Stimulated activated CD8-positive, alpha-beta memory T cell treated with anti-CD3 and anti-CD28 coated beads, Interleukin-7, amount 100 ng/mL, for 1 hour (primary cell): ENCODE measurements around the gene KCNK5.

Experiments used
- DNase-seq, 2 donors: peaks; one replicate each; pipeline ENCODE4 v3.0.0-alpha.2; 2020; ENCODE audit warnings: low read depth in 2 of 2

The KCNK5 gene, protein sequence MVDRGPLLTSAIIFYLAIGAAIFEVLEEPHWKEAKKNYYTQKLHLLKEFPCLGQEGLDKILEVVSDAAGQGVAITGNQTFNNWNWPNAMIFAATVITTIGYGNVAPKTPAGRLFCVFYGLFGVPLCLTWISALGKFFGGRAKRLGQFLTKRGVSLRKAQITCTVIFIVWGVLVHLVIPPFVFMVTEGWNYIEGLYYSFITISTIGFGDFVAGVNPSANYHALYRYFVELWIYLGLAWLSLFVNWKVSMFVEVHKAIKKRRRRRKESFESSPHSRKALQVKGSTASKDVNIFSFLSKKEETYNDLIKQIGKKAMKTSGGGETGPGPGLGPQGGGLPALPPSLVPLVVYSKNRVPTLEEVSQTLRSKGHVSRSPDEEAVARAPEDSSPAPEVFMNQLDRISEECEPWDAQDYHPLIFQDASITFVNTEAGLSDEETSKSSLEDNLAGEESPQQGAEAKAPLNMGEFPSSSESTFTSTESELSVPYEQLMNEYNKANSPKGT

DNA sequence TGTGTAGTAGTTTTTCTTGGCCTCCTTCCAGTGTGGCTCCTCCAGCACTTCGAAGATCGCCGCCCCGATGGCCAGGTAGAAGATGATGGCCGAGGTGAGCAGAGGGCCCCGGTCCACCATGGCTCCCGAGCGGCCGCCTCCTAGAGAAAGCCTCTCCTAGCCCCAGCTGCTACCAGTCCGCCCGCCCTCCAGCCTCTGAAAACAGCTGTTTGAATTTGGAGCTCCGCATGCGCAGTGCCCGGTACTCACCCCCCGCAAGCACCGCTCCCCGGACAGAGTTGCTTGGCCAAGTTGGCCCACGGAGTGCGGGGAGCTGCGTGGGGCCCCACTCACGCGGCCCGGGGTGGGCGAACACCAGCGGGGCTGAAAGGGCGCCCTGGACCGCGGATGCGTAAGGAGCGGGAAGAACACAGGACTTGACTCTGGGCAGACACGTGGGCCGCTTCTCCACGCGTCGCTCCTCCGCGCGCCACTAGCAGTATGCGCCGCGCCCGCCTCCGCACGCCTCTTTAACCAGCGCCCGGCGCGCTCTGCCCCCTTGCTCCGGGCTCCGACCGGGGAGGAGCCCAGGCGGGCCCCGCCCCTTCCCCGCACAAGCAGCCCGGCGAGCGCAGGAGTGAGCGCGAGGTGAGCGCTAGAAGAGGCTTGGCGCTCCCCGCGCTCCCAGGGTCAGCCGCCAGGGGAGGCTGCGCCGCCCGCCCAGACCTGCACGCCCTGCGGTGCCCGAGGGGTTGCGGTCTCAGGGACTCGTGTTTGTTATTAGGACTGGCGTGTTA is at the start of gene KCNK5:
Gene KCNK5 (minus strand): TSS at position 484 of the 776 bp plus-strand sequence. CDS start 364 bp downstream, at position 120.
- peak; percentile 10 to 38 for DNase-seq

DNA sequence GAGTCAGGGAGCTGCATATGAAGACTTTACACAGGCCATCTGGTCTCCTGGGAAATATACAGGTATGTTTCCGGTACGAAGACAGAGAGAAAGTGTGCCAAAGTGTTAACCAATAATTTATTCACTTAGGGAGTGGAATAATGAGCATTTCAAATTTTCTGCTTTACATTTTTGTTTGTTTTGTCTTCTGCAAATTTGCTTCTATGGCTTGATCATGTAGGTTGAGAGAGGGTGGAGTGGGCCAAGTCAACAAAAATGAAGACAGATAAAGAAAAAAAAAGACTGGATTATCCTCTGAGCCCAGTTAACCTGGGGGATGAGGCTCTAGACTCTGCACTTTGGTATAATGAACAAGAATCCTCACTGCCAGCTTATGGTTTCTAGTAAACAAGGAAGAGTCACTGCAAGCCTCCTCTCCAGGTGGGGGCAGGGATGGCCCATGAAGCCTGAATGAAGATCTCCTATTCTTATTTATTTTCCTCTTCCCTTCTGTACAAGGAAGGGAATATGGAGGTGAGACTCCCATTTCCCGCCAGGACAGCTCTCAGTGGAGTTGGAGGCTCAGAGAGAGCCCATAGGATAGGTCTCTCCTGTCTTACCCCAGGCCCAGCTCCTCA is 47.2 kb upstream of the KCNK5 start:
- no peak for DNase-seq

DNA sequence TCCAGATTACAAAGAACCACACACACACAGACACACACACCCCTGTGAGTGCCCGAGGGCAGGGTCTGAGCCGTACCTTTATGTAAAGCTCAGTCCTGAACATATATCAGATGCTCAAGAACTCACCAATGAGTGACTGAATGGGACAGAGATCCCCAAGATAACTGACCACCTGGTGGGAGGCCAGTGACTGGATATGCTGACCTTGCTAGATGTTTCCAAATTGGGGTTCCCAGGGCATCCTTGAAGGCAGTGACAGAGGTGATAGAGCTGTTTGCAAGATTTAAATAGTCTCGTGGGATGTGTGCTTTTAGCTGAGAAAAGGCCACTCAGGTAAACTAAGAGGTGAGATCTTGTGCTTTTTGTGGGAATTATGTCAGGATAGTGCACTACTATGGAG is 45.6 kb upstream of the KCNK5 start:
- no peak for DNase-seq

DNA sequence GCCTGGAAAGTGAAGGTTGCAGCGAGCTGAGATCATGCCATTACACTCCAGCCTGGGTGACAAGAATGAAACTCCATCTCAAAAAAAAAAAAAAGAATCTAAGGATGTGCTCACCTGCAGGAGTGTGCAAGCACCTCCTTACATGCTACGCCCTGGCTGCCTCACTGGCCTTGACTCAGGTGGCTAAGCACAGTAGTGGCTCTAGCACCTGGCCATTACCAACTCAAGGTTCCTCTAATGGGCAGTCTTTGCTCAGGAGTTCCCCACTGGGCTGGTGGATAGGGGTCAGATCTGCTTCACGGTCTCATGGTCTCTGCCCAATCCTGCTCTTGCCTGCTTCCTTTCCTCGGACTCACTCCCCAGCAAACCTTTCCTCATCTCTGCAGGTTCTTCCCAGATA is 45.2 kb upstream of the KCNK5 start:
- no peak for DNase-seq

DNA sequence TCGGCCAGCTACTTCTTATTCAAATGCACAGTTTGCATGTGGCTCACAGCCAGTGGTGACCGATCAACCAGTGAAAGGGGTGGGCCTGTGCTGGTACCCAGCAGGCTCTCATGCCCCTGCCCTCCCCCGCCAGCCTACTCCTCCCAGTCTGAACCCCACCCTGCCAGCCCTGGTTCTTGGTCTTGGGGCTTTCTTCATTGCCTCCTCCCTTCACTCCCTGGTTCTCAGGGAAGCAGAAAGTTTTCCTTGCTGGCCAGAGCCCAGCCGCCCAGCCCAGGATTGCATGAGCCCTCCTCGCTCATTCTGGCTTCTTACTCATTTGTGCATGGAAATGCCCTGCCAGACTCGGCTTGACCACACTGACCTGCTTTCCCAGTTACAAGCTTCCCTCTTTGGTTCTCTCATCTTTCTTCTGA is 44.1 kb upstream of the KCNK5 start:
- no peak for DNase-seq

DNA sequence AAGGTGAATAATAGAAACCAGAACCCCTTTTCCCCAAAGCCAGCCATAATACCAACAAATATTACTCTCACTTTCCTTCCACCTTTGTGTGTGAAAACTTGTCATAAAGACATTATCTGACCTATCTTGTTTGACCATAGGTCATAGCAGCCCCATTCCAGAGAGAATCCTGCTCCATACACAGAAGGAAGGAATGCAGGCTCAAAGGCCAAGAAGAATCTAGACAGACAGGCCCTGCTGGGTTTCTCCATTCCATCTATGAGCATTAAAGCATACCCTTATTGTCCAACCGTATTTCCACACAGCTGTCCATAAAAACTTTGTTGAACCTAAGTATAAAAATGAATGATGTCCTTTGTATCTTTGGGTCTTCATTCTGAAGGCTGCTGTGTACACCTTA is 40.7 kb upstream of the KCNK5 start:
- DNase-seq: no peak

GRCh38 chr6:39268721-39269120 is 39.4 kb upstream of the KCNK5 start:
- DNase-seq: no peak

- DNase-seq: no peak
Measured at GRCh38 chr6:39268171-39268570, 38.9 kb upstream of the KCNK5 start.

- DNase-seq: no peak
Measured at GRCh38 chr6:39266782-39267355, 37.6 kb upstream of the KCNK5 start.

GRCh38 chr6:39266375-39266774 is 37.1 kb upstream of the KCNK5 start:
- DNase-seq: no peak

- DNase-seq: no peak
Measured at GRCh38 chr6:39263303-39264037, 34.2 kb upstream of the KCNK5 start.

DNA sequence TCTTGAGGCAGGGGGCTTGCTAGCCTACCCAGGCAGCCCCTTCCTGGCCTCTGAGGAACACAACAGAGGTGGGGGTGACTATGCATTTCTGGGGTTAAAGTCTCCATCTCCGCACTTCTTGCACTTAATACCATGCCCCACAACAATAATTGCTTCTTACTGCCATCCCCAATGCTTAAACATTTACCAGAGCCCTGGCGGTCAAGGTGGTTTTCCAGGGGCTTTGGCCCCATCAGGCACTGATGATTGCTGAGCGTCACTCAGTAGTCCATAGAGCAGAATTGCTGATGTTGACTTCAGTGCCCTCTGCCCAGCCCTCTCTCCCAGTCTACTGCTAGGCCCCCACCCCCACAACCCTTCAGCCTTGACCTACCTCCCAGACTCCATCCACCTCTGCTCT is 32.5 kb upstream of the KCNK5 start:
- no peak for DNase-seq

DNA sequence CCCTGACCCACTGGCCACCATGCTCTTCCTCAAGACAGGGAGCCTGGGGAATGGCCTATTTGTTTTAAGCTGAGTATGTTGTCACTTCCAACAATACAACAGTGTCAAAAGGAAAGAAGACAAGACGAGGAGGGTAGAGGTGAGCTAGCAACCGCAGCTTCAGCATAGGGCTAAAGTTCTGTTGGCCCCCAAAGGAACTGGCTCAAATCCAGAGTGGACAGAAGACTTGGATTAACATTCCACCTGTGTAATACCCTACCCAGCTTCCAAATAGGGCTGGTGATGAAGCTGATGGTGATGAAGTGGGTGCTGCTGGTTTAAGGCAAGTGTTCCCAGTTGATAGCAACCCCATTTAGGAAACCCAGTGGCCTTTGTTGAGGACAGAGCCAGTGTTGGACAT is 31.7 kb upstream of the KCNK5 start:
- DNase-seq: no peak

DNA sequence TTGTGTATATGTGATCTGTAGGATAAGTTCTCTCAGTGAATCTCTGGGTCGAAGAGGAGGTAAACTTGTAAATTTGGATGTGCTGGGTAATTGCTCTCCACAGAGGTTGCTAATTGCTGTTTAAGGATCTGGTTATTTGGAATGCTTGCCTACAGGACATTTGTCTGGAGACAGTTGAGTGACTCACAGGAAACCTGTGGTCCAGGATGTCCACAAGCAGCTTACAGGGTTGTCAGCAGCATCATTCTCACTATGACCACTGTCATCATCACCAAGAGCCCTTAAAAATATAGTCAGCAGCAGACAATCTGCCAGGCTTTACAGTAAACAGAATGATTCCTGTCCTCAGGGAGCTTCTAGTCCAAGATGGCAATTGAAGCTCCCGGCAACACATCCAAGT is 31.2 kb upstream of the KCNK5 start:
- no peak for DNase-seq

GRCh38 chr6:39256294-39256940 is 27.1 kb upstream of the KCNK5 start:
- DNase-seq: no peak

GRCh38 chr6:39254999-39255535 is 25.8 kb upstream of the KCNK5 start:
- DNase-seq: no peak

GRCh38 chr6:39251406-39251805 is 22.1 kb upstream of the KCNK5 start:
- DNase-seq: no peak

- no peak for DNase-seq
Measured at GRCh38 chr6:39250507-39250906, 21.2 kb upstream of the KCNK5 start.

DNA sequence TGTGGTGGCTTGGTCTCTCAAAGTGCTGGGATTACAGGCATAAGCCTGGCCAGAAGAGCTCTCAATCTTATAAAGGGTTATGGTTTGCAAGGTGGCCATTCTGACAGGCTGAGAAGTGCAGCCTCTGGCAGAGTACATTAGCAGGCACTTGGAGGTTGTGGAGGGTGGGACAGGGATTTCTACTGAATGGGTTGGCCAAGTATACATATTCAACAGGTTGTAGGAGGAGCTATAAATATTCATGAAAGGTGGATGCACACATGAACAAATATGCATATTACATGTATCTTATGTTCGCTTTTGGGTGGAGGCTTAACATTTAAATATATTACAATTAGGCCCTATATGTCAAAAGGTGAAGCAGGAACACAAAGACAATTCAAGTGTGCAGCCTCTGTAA is 20.0 kb upstream of the KCNK5 start:
- DNase-seq: no peak

GRCh38 chr6:39247667-39248194 is 18.5 kb upstream of the KCNK5 start:
- DNase-seq: no peak
